ENCODE measurements around the gene ABHD2. TPM values are rescaled to one million over a fixed set of nuclear protein-coding genes. Genes with fewer than 3 reads are reported as not detected.

The ABHD2 gene
- total and polyA plus RNA-seq, 2 donors (not counting 3 experiments of a cell fraction or from before 2014, with no cell fraction given), result 14.0 to 62.2 TPM

- dilution Hi-C loops (cut with MboI; ENCODE audit: extremely low pct_ligation_motif_present, low sequenced_read_pairs), result no loop called here
- no peak overlapping the region for H3K4me3 ChIP-seq (replicated peaks in 1 of 3; ENCODE audit: insufficient read depth in 1 of 3, low read depth in 1 of 3, low read length in 3 of 3)
- DNase-seq (ENCODE audit: low read depth, low spot score) (no peak), FAIRE-seq (no peak)
- no peaks in the 10 kb centered on the region for H4K20me1 ChIP-seq (replicated peaks; ENCODE audit: control insufficient read depth, extremely low read depth, insufficient read depth, low read length)
- no peaks in the 10 kb centered on the region for H3K36me3 ChIP-seq (ENCODE audit: control insufficient read depth in 2 of 2, extremely low read depth in 1 of 2, insufficient read depth in 2 of 2, low read length in 2 of 2)
- peaks cover 1% of the 10 kb centered on the region for H3K4me1 ChIP-seq (ENCODE audit: control insufficient read depth, extremely low read depth, insufficient read depth, low read length)
- H3K4me2 ChIP-seq (ENCODE audit: insufficient read depth, low read length), result no peak overlapping the region
- no peak overlapping the region for H2AFZ ChIP-seq (ENCODE audit: low read depth, low read length)
- H3K9ac ChIP-seq (replicated peaks; ENCODE audit: extremely low read depth, insufficient read depth, low read length), result no peak overlapping the region
- intact Hi-C loops (cut with micrococcal nuclease), result no loop called here
- ChIA-PET CTCF (no interaction called here), POLR2A (no interaction called here)
- H3K79me2 ChIP-seq (ENCODE audit: control insufficient read depth, insufficient read depth, low read length), result no peaks in the 10 kb centered on the region
- H3K9me1 ChIP-seq (replicated peaks; ENCODE audit: control insufficient read depth, extremely low read depth, insufficient read depth, low read length), result no peaks in the 10 kb centered on the region
- no TSS peak for BruUV-seq (replicated peaks)
- TF ChIP-seq MYC (IDR thresholded peaks at IDR 0.05; ENCODE audit: low read depth, low read length), result no peak
- TF ChIP-seq POLR2AphosphoS5 (IDR thresholded peaks at IDR 0.05; ENCODE audit: insufficient read depth, low read depth, low read length), result no peak
- no peak for TF ChIP-seq EZH2 (IDR thresholded peaks at IDR 0.05; ENCODE audit: borderline replicate concordance, low read depth, low read length, severe bottlenecking)
- no peak for TF ChIP-seq MAX (IDR thresholded peaks at IDR 0.05; ENCODE audit: insufficient read depth, insufficient read length)
- TF ChIP-seq FOS (IDR thresholded peaks at IDR 0.05; ENCODE audit: borderline replicate concordance, insufficient read depth, low read length), result no peak
- H3K27ac ChIP-seq (ENCODE audit: insufficient read depth, low read depth, low read length), result no peak overlapping the region
- H3K27me3 ChIP-seq (ENCODE audit: control insufficient read depth in 2 of 2, insufficient read depth in 2 of 2, low read length in 2 of 2), result no peaks in the 10 kb centered on the region
- H3K9me3 ChIP-seq (replicated peaks; ENCODE audit: control insufficient read depth, insufficient read depth, low read length), result no peaks in the 10 kb centered on the region
Observed at GRCh38 chr15:89081878-89082277, 6.4 kb upstream of the ABHD2 start.

- TF ChIP-seq POLR2A (IDR thresholded peaks at IDR 0.05; ENCODE audit: low read depth, low read length), result no peak
- TF ChIP-seq GATA2 (IDR thresholded peaks at IDR 0.05; ENCODE audit: insufficient read depth, insufficient read length, low read depth, low read length), result no peak
- TF ChIP-seq EZH2 (IDR thresholded peaks at IDR 0.05; ENCODE audit: borderline replicate concordance, low read depth, low read length, severe bottlenecking), result no peak
- TF ChIP-seq JUN (IDR thresholded peaks at IDR 0.05; ENCODE audit: borderline replicate concordance, insufficient read depth, insufficient read length, low read depth), result no peak
- no peak for TF ChIP-seq FOS (IDR thresholded peaks at IDR 0.05; ENCODE audit: borderline replicate concordance, insufficient read depth, low read length)
- TF ChIP-seq POLR2AphosphoS5 (IDR thresholded peaks at IDR 0.05; ENCODE audit: insufficient read depth, low read depth, low read length), result no peak
- TF ChIP-seq MYC (IDR thresholded peaks at IDR 0.05; ENCODE audit: low read depth, low read length), result no peak
- TF ChIP-seq CTCF (IDR thresholded peaks at IDR 0.05; ENCODE audit: extremely low read depth in 1 of 2, insufficient read depth in 1 of 2, low read depth in 1 of 2, low read length in 2 of 2), result no peak
- no peak for TF ChIP-seq MAX (IDR thresholded peaks at IDR 0.05; ENCODE audit: insufficient read depth, insufficient read length)
- H3K9ac ChIP-seq (replicated peaks; ENCODE audit: extremely low read depth, insufficient read depth, low read length), result no peak overlapping the region
- no peak overlapping the region for H3K4me2 ChIP-seq (ENCODE audit: insufficient read depth, low read length)
- POLR2A ChIA-PET, result no interaction called here
- intact Hi-C loops (cut with micrococcal nuclease) (no loop called here), dilution Hi-C loops (cut with MboI; ENCODE audit: extremely low pct_ligation_motif_present, low sequenced_read_pairs) (no loop called here)
- H3K9me1 ChIP-seq (replicated peaks; ENCODE audit: control insufficient read depth, extremely low read depth, insufficient read depth, low read length), result no peaks in the 10 kb centered on the region
- CTCF ChIA-PET, result interaction anchor here (0.9 to 1.3 kb wide), 3 partner anchors 49 to 123 kb away, joined by 3 to 6 read pairs (median 4); no protein-coding TSS in a partner anchor
- no peak overlapping the region for H3K4me3 ChIP-seq (replicated peaks in 1 of 3; ENCODE audit: insufficient read depth in 1 of 3, low read depth in 1 of 3, low read length in 3 of 3)
- H3K27ac ChIP-seq (ENCODE audit: insufficient read depth, low read depth, low read length), result no peak overlapping the region
- H3K27me3 ChIP-seq (ENCODE audit: control insufficient read depth in 2 of 2, insufficient read depth in 2 of 2, low read length in 2 of 2), result no peaks in the 10 kb centered on the region
- H3K79me2 ChIP-seq (ENCODE audit: control insufficient read depth, insufficient read depth, low read length), result no peaks in the 10 kb centered on the region
- H3K36me3 ChIP-seq (ENCODE audit: control insufficient read depth in 2 of 2, extremely low read depth in 1 of 2, insufficient read depth in 2 of 2, low read length in 2 of 2), result no peaks in the 10 kb centered on the region
- H3K4me1 ChIP-seq (ENCODE audit: control insufficient read depth, extremely low read depth, insufficient read depth, low read length), result peaks cover 11% of the 10 kb centered on the region
- no peak for DNase-seq (ENCODE audit: low read depth, low spot score)
- no peaks in the 10 kb centered on the region for H3K9me3 ChIP-seq (replicated peaks; ENCODE audit: control insufficient read depth, insufficient read depth, low read length)
- no peak for FAIRE-seq
- H2AFZ ChIP-seq (ENCODE audit: low read depth, low read length), result no peak overlapping the region
- BruUV-seq (replicated peaks), result no TSS peak
- H4K20me1 ChIP-seq (replicated peaks; ENCODE audit: control insufficient read depth, extremely low read depth, insufficient read depth, low read length), result no peaks in the 10 kb centered on the region
Observed at GRCh38 chr15:89083246-89083645, 5.0 kb upstream of the ABHD2 start.

Data from endothelial cell of umbilical vein (primary cell).